Stimulated activated CD4-positive, alpha-beta T cell treated with anti-CD3 and anti-CD28 coated beads, Interleukin-12 subunit alpha, Interleukin-12 subunit beta, amount 100 ng/mL, for 48 hours (primary cell): Measurements from ENCODE around the gene TENM4.
A peak's percentile ranks its signal among the peaks of the same experiment; 100 is the strongest.

Experiments used
- DNase-seq, 3 donors: peaks; one replicate each; pipeline ENCODE4 v3.0.0-alpha.2; 2020; ENCODE audit warnings: low read depth in 2 of 3, low spot score in 1 of 3

The TENM4 gene

DNA sequence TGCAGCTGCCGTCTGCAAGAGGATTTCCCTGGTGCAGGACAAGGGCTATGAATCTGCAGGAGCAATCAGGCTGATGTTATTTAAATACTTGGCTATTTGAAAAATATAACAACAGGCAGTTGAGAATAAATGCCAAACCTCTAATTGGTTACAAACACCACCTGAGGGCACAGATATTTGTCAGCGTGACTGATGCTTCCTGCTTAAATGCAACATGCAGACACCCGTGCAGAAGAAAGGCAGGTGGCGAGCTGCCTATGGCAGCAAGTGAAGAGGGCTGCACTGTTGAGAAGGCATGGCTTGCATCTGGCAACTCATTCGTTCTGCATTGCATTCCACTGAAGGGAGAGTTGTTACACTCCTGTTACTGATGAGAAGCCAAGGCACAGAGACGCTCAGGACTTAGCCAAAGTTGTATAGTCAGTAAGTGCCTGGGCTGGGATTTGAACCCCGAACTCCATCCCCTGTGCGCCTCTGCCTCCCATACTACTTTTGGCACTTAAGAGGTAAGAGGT lies 350.6 kb downstream of the TENM4 start:
- no peak for DNase-seq

DNA sequence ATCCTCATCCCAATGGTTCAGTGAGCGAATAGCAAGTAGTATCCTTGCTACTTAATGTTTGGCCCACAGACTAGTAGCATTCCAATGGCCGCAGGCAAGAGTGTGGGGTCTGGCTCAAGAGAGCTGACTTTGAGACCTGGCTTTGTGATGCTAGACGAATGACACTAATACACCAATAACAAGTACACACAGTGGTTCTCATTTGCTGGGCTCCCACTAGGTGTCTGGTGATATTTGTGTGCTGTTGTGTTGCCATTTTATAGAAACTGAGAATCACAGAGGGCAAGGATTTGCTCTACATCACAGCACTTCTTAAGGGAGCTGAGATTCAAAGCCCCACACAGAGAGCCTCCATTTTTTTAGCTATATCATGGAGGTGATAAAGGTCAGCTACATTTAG lies 351.2 kb downstream of the TENM4 start:
- DNase-seq, result no peak

DNA sequence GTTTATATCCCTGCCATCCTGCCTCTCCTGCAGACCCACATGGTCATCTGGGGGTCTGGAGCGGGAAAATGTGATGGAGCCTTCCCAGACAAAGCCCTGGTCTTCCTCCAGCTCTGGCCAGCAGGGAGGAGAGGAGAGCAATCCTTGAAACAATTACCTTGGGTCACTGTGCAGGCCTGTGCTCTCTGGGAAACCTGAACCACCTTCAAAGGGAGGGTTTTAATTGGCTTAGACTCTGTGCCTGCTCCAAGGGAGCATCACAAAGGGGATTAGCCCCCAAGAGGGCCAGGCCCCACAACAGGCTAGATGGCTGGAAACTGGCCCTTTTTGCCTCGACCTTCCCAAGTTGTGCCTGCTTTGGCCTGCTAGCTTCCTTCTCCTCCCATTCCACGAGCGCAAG lies 351.9 kb downstream of the TENM4 start:
- DNase-seq, result no peak

DNA sequence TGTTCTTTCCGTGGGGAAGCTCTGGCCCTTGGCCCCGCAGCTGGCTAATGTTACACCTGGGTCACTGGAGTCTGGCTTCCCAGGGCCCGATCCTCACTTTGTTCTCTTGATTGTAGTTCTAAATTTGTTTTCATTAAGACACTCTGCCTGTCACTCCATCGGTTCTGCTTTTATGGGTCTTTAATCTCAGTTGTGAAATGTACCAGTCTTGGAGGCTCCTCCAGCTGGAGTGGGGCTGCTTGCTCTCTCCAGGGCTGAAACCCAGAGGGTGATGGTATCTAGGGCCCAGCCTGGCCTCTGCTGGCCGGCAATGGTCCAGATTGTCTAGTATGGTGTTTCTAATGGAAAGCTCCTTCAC lies 352.9 kb downstream of the TENM4 start:
- no peak for DNase-seq

DNA sequence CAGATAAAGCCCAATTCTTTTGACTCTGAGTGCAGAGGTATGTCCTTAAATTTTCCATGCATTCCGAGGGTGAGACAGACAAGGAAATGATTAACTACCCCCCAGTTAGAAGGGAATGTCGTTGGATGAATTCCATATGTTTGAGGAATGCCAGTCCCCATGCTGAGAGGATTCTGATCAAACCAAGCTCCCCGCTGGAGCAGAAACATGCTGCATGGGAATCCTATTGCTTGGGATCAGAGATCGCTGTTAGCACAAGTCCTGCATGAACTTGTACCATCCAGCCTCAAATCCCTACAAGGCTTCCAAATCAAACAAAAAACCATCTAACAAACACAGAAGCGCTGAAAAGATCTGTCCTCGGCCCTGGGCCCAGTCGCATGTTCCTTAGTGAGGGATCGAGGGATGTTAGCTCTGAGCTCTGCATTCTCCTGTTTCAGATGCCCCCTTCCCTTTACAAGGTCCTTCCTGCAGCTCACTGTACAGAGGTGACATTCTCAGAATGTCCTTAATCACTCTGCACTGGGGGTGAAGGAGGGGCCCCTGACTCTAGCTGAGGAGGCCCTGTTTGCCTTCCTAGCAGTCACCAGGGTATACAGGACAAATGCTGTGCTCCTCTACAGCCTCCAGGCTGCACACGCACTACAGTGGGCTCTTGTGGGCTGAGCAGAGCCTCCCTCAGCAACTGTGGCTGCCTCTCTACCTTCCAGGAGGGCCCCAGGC lies 353.4 kb downstream of the TENM4 start:
- DNase-seq, result no peak

DNA sequence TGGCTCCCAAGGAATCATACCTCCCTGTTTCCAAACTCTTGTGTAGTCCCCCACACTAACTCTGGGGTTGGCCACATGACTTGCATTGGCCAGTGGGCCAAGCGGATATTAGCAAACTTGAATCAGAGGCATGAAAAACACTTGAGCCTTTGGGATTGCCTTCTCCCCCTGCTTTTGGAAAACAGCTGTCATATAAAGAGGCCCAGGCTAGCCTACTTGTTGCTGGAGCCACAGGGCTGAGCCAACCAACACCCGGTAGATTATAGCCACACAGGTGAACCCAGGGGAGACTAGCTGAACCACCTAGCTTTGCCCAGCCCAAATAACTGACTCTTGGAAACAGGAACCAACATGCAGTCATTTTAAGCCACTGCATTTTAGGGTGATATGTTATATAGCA lies 354.8 kb downstream of the TENM4 start:
- DNase-seq, result no peak

DNA sequence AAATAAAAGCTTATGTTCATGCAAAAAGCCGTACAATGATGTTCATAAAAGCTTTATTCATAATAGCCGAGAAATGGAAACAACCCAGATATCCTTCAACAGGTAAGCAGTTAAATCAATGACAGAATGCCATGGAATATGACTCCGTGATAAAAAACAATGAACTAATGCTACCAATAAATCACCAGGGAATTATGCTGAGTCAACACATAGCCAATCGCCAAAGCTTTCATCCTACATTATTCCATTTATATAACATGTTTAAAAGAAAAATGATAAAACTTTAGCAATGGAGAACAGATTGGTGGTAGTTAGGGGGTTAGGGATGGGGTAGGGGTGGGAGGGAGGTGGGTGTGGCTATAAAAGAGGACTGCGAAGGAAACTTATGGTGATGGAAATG lies 356.4 kb downstream of the TENM4 start:
- DNase-seq, result no peak

DNA sequence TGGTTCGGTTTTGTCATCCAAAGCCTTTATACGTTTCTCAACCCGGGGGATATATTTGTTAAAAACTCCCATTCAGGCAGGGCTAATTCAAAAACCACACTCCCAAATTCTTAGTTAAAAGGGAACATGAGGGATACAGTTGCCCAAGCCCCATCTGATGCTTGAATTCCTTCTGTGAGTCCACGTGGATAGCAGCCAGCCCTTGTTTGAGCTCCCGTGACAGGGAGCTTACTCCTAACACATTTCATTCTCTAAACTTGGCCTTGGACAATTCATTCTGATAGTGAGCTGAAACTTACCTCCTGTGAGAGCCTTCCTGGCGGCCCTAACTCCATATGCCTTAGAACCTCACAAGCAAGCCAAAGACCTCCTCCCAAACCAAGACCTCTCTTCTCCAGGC lies 357.5 kb downstream of the TENM4 start:
- DNase-seq, result no peak

DNA sequence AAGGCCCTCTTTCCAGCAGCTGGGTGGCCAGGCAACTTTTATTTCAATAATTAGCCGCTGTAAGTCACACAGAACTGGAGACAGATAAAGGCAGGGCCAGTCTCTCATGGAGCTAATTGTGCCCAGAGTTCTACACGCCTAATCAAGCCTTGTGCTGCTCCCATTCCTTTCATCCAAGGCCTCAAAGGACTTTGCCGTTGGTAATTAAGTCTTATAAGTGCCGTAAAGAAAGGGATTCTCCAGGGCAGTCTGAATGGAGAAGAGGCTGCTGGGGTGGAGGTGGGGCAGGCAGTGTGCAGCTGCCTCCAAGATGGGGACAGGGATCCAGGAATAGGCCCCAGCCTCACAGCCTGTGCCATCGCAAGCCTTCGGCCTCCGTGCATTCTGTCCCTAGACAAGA lies 357.9 kb downstream of the TENM4 start:
- DNase-seq, result no peak

DNA sequence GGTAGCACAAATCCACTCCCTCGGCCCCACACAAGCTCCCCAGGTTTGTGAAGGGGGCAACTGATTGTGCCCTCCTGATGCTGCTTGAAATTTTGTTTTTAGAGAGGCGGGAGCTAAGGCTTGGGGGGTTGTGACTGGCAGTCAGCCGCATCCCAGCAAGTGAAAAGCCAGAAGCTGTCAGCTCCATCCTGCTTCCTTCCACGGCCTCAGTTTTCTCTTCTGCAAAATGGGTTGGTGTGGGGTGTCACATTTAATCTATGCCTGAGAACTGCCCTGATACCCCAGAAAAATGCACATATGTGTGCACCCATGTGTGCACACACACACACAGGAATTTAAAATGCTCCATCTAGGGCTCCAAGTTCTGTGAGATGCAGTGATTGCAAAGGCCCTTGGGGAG lies 358.6 kb downstream of the TENM4 start:
- DNase-seq, result no peak

DNA sequence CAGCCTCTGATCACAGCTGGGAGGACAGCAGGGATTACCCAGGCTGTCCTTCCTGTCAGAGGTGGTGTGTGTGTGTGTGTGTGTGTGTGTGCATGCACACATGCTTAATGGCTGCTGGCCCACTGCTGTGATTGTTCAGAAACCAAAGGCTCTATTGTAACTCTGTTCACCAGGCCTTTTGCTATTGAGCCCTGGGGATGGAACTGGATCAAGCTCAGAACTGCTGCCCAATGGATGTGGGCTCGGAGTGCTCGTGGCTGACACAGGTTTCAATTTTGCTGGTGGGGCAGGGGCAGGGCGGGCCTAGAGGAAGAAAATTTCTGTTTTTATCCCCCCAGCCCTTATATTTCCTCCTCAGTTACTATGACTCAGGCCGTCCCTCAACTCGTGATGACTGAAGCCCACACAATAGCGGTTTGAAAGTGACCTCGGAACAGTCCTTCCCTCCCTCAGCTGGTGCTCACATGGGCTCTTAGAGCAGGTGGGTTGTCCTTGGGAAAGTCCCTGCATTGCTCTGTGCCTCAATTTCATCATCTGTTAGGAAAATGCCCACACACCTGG lies 359.3 kb downstream of the TENM4 start:
- no peak for DNase-seq

DNA sequence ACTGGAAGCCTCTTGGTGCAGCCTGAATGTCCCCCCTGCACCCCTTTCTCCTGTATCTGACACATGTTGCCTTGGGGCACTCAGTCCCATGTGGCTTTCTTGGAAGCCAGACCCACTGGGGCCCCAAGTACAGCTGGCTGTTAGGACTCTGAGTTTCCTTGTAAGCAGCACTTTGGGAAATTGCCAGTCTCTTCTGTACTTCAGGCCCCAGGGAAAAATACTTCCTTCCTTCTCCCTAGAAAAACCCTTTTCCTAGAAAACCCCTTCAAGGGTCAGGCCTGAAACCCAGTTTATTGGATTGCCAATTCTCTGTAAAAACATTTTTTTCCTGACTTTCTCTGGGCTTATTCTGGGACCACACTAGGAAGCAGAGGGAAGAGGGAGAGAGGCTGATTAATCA lies 360.3 kb downstream of the TENM4 start:
- no peak for DNase-seq

DNA sequence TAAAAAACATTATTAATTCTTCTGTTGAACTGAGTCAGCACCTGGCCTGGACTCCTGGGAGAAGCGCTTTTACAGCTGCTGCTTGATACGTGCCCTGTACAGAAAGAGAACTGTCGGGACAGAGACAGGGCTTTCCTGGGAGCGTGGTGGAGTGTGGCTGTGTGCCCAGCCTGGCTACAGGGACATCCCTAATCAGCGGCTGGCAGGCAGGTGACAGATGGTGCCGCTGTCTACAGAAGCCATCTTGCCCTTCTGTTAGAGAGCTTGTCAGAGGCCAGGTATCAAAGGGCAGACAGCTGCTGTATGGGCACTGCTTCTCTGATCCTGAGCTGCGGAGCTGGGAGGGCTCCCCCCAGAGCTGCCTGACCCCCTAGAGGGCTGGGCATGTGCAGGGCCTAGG lies 361.8 kb downstream of the TENM4 start:
- no peak for DNase-seq

DNA sequence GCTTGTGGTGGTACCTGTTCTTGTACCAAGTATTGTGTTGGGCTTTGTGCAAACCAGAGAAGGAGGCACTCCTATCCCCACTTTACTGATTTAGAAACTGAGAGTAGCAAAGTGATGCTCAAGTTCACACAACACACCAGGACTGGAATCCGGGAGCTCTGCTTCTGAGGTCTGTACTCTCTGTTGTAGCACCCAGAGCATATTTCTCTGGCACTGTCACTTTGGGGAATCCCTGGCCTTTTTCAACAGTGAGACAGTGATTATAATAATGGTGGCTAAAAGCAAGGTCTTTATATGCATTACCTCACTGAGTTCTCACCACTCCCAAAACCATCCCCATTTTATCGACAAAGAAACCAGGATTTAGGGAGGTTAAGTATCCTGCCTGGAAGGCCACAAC lies 362.4 kb downstream of the TENM4 start:
- no peak for DNase-seq

DNA sequence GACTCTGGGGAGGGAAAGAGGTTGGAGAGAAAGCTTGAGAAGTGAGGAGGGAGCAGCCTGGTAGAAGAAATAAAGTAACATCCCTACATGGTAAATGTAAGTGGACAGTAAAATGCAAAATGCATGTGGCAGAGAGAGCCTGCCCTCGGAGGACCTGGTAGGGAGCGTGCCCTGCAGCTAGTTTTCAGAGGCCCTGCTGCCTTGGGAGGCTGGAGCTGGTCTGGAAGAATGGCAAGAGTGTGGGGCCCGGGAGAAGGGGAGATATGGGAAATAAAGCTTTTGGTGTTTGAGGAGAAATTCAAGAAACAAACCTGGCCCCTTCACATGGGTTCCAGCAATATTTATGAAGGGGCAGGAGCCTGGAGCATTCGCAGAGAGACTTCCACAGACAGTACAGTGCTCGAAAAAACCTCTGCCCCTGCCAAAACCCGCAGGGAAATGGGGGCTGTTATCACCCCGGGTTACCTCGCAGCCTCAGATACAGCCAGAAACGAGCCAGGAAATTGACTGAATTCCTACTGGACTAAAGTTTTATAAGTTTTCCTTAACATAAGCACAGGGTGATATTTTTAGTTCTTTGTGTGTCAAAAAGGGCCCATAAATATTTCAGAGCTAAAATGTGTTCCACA lies 363.0 kb downstream of the TENM4 start:
- DNase-seq, result no peak

DNA sequence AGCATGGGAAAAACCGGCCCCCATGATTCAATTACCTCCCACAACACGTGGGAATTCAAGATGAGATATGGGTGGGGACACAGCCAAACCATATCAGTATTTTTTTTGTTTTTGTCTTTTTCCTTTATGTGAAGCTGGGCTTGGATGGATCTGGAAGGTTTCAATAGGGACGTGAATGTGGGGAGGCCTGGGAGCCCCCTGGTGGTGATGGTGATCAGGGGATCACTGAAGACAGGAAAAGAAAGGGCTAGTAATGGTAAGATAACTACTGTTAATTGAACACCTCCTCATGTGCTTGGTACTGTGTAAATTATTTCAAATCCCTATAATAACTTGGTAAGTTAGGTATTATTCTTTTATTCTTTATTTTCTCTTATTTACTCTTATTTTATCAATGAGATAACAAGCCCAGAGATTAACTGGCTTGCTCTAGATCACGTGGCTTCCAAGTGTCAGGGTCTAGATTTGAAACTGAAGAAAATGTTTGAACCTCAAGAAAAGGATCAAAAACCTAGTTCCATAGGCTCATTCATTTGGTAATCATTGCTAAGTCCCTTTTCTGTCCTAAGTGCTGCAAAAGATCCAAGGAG lies 364.2 kb downstream of the TENM4 start:
- DNase-seq, result peak in 2 of 3 donors; percentile 1 to 2

DNA sequence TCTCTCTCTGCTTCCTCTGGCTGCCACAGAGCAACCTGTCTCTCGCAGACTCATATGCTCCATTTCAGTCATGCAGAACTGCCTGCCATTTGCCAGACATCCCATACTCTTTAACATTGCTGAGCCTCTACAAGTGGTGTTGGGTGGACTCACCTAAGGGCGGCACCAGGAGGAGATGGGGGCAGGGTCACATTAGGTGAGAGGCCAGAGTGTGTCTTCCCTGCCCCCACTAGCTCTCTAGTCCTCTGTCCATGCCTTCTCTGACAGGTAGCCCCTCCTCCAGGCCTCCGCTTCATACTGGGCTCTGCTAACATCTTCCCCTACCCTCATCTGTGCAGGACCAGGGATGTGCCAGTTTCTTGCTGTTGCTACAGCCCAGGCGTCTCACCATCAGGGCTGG lies 366.3 kb downstream of the TENM4 start:
- DNase-seq, result no peak

DNA sequence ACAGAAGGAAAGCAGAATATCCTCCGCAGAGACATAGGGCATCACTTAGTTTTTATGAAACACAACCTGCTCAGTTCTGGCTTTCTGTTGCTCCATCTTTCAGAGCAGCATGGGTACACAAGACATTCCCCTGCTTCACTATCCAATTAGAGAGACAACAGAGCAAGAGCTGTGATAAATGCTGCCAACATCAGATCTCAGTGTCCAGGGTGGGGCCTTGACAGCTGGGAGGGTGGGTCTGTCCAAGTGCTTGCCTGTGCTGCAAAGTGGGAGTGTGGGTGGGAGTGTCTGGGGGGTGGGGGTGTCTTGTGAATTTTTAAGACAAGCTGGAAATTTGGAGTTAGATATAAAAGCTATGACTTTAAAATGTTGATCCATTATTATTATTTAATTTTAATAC lies 369.6 kb downstream of the TENM4 start:
- no peak for DNase-seq

DNA sequence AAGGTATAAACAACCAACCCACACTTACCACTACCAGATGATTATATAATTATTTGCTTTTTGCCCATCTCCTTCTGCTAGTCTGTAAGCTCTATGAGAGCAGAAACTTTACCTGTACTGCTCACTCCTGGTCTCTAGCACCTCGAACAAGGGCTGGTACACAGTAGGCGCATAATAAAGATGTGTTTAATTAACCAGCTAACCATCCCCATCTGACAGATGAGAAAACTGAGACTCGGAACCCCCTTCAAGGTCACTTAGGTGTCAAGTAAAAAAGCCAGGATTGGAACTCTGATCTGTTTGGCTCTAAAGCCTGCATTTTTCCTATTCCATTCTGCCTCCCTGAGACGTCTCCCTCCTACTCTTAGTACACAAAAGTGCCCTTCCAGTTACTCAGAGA lies 370.3 kb downstream of the TENM4 start:
- no peak for DNase-seq

DNA sequence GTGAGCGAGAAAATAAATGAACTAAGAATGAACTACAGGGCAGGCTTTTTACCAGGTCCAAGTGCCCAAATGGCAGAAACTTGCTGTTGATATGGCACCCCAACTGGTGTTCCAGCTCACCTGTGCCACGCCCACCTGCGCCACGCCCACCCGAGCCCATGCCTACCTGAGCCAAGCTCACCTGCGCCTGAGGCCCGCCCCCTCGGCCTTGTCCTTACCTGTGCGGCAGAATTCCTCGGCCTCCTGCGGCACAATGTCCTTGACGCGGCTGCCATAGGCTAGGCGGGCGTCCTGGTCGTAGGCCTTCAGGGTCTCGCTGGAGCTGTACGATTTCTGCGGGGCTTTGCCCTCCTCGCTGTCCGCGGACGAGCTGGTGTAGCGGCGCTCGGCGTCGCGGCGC lies 371.3 kb downstream of the TENM4 start:
- DNase-seq, result no peak

DNA sequence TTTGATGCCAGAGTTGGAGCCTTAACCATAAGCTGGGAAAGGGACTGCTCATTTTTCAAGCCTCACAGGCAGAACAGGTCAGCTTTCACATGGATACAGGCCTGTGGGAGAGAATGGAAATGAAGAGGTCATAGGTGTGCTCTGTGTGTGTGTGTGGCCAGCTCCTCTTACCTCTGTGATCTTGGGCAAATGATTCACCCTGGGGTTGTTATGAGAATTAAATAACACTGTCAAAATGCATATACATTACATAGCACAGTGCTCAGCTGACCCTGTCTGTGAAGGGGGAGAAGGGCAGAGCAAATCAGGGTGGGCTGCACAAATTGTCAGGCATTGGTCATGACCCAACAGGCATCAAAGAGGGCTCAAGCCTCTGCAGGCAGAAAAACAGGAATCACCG lies 372.5 kb downstream of the TENM4 start:
- no peak for DNase-seq

DNA sequence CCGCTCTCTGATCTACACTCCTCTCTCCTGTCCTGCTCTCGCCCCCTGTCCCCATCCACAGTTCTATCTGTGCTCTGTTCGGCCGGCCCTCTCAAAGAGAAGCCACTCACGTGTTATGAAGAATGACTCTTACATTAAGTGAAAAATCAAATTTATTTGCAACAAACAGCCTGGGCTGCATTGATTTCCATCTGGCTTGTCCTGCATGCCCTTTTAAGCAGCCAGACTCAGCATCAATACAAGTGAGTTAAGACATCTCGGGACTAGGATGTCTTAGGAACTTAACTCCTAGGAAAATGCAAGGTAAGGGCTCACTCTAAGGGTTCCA lies 373.5 kb downstream of the TENM4 start:
- DNase-seq, result no peak
